GM21367 (cell line): Measurements from ENCODE around the gene OPA1.

ENCODE experiments used
- ATAC-seq: cut with Tn5 transposase; IDR thresholded peaks from one replicate; pipeline ENCODE4 v1.9.1; 2021; ENCODE audit not compliant: unreplicated experiment

The OPA1 gene

DNA sequence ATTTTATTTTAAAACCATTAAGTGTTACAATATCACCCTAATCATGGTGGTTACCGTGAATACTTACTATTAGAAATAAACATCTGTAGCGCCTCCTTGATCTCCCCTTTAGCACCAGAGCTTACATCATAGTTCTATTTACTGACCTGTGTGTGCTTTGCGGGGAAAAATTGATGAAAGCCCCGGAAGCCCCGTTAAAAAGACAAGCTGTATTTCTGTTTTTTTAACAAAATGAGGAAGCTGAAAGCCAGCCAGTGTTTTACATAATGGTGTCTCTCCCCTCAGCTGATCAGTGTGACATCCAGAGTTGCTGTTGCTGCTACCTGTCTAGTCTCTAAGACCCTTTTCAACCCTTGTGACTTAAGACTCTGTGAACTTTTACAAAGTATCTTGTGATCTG is 100.8 kb downstream of the OPA1 start:
- no peak for ATAC-seq

DNA sequence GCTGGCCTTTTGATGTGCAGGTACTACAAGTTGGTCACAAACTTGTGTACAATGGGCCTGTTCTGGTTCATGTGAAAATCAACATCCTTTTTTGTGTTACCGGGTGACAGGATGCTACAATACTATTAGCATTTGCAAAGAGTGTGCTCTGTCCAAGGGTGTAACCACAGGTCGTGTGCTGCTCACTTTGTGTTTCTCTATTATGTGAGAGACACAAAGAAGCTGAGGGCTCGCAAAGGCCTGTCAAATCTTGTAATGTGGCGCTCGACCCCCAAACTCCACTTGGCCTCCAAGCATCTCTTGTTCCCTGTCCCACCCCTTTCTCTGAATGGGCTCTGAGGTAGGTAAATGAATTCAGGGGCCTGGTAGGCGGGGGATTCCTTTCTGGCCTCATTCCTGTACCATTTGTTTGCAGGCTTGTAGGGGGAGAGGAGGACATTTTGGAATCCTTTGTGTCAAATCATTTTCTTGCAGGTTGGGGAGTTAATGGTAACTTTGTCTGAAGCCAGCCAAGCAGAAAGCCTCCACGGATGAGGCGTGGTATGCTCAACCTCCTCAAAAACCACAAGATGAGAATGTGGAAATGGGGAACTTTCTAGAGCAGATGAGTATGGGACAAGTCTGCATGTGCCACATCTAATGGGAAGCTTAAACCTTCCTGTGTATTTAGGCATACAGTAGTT is 109.1 kb downstream of the OPA1 start:
- ATAC-seq: peak; percentile 67

DNA sequence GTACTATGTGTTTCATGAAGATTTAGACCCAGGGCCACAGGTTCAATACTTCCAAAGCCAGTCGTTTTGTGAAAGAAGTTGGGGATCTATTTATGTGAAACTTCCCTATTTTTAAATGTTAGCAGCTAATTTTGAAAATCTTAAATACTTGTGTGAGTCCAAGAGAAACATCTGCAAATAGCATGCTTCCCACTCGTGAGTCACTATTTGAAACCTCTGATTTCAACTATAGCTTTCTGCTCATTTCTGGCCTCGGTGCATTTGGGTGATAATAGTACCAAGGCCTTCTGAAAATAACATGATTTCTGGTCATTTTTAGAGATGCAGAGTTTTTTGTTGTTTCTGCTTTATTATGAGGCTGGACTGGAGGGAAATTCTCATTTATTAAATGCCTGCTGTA is 110.0 kb downstream of the OPA1 start:
- no peak for ATAC-seq

DNA sequence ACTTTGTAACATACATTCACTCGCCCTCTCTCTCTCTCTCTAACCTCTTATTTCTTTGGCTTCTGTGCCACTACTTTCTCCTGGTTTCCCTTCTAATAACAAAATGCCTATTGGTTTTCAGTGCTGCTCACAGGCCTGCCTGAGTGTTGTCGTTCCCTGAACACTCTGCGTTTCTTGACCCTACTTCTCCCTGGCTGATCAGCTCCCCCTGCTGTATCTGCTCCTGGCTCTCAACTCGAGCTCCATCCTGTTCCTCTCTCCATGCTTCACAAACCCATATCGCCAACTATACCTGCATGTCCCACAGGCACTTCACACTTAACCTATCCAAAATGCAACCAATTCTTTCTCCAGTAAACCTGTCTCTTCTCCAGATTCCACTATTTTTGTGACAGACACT is 111.4 kb downstream of the OPA1 start:
- ATAC-seq: no peak

DNA sequence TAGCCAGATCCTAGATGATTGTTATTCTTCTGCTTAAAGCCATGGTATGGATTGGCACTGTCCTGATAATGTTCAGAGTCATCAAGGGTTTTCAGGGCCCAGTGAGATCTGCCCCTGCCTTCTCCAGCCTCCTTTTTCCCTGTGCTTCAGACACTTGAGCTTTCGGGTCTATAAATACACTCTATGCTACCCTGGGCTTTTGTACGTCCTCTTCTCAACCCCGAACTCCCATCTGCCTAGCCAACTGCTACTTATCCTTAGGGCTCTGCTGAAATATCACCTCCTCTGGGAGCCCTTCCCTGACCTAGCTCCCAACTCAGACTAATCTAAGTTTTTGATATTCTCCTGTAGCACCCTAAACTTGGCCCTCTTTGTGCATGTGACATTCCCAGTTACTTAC is 115.3 kb downstream of the OPA1 start:
- ATAC-seq: no peak

DNA sequence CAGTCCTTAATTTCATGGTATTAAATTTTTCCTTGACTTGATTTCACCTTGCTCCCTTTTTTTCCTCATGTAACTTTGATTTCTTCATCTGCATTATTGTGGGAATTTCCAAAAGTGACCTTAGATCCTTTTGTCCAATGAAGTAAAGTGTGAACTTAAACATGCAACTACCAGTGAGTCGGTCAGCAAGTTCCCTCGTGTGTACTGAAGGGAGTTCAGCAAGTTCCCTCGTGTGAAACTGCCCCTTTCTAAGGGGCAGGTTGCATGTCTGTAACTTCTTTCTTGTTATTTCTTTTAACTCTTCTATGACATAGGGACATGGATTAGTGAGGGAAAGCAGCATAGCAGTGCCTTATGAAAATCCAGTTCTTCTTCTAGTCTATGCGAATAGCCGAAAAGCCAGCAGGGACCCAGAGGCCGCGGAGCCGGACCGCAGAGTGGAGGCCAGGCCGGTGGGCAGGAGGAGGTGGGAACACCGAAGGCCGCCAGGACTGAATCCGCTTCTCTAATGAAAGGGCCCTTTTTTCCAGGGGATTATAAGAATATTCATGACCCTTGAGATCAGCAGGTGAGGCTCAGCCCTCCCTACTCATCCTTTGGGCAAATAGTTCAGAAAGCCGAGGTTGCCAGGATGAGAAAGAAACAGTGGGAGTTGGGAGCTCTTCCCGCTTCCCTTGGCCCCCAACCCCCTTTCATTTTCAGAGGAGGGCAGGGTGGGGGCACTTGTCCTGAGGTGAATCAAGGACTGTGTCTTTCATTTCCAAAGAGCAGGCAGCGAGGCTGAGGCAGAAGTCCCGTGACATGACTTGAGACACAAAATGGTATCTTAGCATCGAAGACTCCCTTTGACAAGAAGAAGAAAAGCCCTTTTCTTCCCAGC is 117.5 kb downstream of the OPA1 start:
- no peak for ATAC-seq

DNA sequence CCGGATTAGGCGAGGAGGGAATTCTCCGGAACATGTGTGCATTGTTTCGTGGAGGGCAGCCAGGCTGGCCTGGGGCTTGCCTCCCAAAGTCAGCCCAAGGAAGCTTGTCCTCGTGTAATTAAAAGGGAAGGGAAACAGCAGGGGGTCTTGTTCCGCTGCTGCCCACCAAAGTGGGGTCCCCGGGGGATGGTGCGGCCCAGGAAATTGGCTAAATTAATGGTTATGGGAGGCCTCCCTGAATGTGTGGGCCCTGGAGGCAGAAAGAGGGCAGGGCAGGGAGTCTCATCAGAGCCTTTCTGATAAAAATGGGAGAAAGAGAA is 118.1 kb downstream of the OPA1 start:
- no peak for ATAC-seq

DNA sequence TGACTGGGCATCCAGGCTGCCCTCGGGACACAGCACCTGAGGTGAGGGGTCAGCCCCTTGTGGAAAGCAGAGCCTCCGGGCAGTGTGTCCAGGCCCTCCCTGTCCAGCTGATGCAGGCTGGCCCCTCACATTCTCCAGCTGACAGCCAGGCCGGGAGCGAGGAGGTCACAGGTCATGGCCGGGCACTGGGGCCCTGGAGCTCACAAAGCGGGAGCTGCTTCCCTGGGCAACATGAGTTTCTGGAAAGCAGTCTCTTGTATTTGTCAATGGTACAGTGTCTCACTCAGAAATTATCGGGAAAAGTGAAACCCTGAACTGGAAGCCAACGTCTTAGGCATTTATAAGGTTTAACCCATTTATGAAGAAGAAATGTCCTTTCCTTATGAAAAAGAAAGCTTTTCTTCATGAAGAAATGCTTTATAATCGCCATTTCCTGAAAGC is 118.5 kb downstream of the OPA1 start:
- ATAC-seq: no peak

DNA sequence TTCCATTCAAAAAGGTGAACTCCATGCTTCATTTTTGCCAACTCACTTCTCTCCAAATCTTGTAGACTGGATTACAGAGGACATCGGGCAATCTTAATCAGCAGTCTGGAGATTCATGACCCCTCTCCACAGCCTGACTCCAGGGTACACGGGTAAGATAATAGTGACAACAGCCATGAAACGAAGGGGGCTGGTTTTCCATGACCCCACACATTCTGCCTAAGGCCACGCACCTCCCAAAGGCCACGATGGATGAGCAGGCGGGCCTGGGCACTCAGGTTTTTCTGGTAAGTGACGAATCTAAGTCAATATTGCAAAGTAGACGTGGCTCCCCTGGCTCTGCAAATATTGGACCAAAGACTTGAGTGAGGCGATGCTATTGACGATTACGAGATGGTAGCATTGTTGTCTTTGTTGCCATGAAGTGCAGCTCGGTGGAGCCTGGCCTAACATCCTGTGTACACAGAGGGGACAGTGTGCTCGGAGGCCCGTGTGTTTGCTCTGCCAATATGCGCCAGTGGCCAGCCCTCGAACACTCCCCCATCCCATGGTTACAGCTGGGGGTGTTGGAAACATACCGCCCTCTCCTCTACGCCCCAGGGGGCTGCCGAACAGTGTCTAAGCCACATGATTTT is 119.1 kb downstream of the OPA1 start:
- no peak for ATAC-seq

DNA sequence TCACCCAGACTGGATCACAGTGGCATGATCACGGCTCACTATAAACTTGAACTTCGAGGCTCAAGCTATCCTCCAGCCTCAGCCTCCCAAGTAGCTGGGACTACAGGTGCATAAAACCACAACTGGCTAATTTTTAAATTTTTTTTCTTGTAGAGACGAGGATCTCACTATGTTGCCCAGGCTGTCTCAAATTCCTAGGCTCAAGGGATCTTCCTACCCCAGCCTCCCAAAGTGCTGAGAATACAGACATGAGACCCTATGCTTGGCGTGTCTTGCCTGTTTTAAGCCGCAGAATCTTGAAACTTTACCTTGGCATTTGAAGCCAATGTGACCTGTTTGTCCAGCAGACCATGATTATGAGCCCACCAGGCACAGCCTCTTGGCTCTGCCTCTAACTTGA is 119.9 kb downstream of the OPA1 start:
- no peak for ATAC-seq

DNA sequence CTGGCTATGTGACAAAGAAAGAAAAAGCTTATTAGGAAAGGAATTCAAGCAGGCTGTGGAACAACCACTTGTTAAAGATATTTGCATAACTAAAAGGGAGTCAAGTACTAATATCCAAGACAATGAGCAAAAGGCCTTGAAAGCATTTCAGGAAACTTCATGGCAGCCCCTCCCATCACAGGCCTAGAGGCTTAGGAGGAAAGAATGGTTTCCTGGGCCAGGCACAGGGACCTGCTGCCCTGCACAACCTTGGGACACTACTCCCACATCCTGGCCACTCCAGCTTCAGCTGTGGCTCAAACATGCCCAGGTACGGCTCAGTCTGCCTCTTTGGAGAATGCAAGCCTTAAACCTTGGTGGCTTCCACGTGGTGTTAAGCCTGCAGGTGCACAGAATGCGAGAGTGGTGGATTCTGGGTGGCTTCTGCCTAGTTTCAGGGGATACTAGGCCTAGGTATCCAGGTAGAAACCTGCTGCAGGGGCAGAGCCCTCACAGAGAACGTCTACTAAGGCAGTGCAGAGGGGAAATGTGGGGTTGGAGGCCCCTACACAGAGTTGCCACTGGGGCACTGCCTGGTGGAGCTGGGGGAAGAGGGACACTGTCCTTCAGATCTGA is 121.6 kb downstream of the OPA1 start:
- no peak for ATAC-seq

DNA sequence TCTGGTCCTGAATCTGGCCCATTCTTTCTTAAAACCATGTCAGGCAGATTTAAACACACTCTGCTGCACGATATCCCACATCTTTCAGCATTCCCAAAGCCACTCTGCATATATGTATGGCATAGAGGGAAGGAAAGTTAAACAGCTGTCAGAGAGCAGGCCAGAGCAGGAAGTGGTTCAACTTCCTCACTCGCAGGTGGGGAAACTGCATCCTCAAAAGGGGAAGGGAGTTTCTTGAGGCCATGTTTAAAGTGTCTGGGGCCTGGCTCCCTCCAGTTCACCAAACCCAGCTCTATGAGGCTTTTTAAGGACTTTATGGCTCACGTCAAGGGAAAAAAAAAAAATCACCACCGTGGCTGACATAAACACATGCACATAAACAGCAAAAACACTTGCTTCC is 123.1 kb downstream of the OPA1 start:
- no peak for ATAC-seq

DNA sequence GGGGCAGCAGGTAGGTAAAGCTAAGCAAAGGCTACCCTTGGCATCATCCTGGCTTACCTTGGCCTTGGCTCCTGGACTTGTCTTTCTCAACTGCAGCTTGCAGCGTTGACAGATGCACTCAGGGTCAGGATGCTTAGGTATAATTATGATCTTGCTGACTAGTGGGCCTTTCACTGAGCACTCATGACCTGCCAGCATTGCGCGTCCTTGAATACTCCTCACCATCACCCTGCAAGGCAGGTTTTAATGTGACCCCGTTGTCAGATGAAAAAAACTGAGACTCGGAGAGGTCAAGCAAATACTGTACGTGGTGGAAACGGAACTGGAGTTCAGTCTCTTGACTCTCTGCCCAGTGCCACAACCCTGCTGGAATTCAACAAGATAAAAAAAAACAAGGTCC is 126.7 kb downstream of the OPA1 start:
- no peak for ATAC-seq

DNA sequence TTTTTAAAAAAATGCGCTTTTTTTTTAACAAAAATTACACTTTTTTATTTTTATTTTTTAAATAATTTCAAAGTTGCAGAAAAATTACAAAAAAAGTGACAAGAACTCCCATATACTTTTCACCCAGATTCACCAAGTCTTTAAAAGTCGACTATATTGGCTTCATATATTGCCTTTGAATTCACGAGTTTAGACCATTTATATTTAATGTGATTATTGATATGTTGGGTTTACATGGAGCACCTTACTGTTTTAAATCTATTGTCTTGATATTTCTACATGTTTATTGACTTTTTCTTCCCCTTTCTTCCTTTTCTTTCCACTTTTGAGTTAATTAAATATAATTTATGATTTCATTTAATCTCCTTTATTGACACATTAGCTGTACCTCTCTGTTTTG is 127.2 kb downstream of the OPA1 start:
- ATAC-seq: no peak

DNA sequence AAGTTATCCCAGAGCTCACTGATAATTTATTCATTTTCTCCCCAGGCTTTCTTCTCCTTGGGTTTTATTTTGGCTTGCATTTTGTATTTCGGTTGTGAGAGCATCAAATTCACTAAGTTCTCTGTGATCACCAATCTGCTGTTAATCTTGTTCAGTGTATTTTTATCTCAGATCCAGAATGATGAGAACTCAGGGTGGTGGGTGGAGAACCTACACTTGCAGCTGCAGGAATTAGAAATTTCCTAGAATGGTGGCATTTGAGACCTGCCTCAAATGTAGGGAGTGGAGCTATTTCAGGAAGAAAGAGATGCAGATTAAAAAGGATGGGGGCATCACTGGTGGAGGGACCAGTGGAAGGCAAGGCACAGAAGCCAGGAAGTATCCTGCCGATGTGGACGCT is 129.6 kb downstream of the OPA1 start:
- no peak for ATAC-seq

DNA sequence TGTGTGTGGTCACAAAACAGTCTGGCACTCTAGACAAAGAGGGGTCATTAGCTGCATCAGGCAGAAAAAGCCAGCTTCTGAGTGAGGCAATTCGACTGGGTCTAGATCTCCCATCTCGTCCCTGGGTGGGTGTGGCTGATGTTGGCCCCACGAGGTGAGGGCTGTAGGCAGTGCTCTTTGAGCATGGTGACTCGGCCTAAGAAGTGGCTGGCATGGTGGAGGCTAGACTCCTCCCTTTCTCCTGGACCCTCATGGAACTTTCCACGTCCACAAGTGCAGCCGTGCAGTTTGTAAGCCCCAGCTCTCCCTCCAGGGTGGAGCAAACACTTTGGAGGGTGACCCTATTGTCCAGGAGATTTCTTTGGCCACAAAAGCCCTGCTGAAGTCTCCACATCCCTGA is 134.1 kb downstream of the OPA1 start:
- ATAC-seq: no peak

DNA sequence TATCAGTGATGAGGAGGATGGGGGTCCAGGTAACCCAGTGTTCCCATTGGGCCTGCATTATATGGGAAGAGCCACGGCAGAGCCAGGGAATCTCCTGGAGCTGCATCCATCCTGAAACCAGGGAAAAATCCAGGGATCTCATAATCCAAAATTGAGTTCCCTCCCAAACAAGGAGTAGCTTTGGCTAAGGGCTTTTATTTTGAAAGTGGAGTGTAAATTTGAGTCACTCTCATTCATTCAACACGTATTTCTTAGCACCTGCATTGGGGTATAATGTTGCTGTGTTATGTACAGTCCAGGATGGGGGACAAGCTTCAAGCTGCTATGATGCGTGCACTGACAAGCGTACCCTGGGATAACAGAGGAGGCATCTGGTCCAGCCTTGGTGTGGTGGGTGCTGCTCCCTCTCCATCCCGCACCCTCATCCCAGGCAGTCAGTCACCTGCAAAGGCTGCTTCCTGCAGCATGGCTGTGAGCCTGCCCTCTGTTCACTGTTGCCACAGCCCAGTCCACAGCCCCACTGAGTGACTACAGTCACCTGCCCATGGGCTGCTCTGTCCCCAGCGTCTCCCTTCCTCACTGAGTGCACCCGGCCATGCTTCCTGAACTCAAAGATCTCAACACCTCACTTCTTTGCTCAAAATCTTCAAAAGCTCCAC is 135.6 kb downstream of the OPA1 start:
- no peak for ATAC-seq

DNA sequence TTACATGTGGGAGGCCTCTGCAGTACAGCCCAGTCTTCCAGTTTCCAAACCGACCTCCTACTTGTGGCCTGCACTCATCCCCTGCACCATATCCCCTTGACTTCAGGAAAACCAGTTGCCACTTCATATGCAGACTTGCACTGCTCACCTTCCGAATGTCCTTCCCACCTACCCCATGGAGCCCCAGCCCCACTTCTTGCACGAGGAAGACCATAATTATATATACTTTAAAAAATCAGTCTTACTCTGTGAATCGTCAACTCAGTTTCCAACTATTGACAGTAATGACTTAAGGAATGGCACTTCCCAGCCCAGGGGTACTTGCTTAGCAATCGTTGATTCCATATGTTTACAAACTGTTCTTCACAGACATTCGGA is 136.1 kb downstream of the OPA1 start:
- ATAC-seq: no peak

DNA sequence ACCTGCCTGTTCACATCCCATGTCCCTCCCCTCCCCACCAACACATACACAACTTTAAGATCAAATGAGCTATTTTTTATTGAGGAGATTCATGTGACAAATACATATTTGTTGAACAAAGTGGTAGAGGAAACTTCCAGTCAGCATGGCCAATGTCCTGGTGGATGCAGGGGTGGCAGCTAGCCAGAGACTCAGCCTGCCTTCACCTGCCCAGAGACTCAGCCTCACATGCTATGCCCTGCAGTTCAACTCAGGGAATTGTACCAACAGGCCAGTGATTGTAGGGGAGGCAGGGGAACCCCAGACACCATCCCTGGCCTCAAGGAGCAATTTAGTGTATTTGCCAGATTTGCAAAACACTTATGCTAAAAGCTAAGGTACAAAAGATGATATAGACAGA is 136.6 kb downstream of the OPA1 start:
- ATAC-seq: no peak

DNA sequence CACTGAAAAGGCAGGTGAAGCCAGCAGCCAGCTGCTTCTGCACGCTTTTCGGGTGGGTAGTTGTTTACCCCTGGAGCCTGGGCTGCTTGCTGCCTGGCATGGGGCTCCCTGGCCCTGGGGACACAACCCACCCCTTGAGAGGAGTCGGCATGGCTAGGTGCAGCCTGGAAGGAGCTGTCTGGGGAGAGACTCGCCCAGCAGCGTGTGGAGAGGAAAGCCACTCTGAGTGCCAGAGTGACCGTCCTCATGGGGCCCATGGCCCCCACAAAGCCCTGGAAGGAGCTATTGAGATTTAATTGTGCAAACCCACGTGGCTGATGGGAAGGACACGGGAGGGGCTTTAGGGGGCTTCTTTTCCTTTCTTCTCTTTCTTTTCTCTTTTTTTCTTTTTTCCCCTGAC is 137.5 kb downstream of the OPA1 start:
- ATAC-seq: no peak

DNA sequence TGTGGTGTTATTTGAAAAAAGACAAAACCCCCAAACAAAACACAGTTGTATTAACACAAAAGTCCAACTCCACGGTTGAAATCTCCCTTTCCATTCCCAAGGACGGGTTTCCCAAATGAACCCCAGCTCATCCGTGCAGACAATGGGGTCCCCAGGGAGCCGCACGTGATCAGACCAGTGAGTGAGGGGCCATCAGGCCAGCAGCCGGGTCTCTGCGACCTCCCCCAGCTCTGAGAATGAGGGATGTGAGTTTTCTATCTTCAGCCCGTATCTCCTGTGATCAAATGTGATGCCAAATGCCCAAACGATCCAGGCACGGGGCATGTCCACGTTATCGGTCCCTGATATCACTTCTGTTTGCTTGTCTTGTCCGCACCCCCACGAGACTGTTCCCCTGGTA is 138.0 kb downstream of the OPA1 start:
- ATAC-seq: no peak
